BE2C (cell line): Measurements from ENCODE around the gene CAMSAP1.

ENCODE experiments used
- DNase-seq: peaks from one replicate; pipeline ENCODE4 v3.0.0-alpha.2; 2020
- H3K27me3 ChIP-seq: fragments of 250-450 bp; sonication (Bioruptor Pico); 2 replicates; pipeline ENCODE4 v1.5.1; 2020; ENCODE audit warnings: mild to moderate bottlenecking
- H3K36me3 ChIP-seq: fragments of 250-450 bp; sonication (Bioruptor Pico); 2 replicates; pipeline ENCODE4 v1.5.1; 2020; ENCODE audit warnings: mild to moderate bottlenecking
- H3K4me1 ChIP-seq: fragments of 250-450 bp; sonication (Bioruptor Pico); 2 replicates; pipeline ENCODE4 v1.5.1; 2020
- H3K4me3 ChIP-seq: 2 replicates; pipeline ENCODE4 v1.5.1; 2011; ENCODE audit warnings: low read depth, low read length
- H3K9me3 ChIP-seq: fragments of 250-450 bp; sonication (Bioruptor Pico); 2 replicates; pipeline ENCODE4 v1.5.1; 2020
- TF ChIP-seq, protein P1 (sequence below): IDR thresholded peaks from 2 replicates; pipeline ENCODE4 v1.5.1; 2012; ENCODE audit warnings: mild to moderate bottlenecking, low read depth, low read length

CAMSAP1 gene

DNA sequence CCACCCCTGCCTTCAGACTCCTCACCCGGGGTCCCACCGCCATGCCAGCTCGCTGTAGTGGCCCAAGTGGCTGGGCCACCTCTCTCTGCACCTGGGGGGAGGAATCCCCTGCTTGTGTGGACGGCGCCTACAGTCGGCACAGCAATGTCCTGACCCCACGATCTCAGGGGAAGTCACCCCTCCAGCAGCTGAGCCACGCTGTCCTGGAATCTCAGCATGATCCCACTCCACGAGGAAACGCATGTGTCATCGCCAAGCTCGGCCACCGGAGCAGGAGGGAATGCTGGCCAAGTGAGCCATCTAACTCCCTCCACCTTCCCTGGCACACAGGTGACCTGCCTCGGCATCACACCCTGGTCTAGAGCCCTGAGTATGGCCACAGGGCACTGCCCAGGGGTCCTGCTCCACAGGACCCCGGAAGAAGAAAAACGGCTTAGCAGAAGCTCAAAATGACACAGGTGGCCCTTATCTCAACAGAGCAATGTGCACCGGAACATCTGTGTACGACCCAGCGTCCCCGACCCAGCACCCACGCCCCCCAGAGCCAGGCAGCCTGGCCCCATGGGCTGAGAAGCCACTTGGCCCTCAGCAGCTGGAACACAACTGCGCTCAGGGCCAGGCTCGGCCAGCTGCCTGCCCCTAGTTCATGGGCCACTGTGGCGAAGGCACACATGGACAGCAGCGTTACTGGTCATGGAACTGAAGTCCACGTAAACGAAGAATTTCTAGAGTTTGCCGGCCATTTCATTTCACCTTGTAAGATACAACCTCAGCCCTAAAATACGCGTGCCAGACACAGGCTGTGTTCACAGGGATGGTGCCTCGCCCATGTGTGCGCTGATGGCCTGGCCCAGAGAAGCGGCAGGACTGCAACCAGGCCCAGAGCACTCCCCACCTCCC, 23.4 kb upstream of the CAMSAP1 start:
- TF ChIP-seq, protein P1, sequence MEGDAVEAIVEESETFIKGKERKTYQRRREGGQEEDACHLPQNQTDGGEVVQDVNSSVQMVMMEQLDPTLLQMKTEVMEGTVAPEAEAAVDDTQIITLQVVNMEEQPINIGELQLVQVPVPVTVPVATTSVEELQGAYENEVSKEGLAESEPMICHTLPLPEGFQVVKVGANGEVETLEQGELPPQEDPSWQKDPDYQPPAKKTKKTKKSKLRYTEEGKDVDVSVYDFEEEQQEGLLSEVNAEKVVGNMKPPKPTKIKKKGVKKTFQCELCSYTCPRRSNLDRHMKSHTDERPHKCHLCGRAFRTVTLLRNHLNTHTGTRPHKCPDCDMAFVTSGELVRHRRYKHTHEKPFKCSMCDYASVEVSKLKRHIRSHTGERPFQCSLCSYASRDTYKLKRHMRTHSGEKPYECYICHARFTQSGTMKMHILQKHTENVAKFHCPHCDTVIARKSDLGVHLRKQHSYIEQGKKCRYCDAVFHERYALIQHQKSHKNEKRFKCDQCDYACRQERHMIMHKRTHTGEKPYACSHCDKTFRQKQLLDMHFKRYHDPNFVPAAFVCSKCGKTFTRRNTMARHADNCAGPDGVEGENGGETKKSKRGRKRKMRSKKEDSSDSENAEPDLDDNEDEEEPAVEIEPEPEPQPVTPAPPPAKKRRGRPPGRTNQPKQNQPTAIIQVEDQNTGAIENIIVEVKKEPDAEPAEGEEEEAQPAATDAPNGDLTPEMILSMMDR: no peak
- peaks cover 34% of the 10 kb centered on the region for H3K36me3 ChIP-seq
- no peak overlapping the region for H3K4me3 ChIP-seq
- H3K9me3 ChIP-seq: no peaks in the 10 kb centered on the region
- no peaks in the 10 kb centered on the region for H3K4me1 ChIP-seq
- no peaks in the 10 kb centered on the region for H3K27me3 ChIP-seq
- no peak for DNase-seq

DNA sequence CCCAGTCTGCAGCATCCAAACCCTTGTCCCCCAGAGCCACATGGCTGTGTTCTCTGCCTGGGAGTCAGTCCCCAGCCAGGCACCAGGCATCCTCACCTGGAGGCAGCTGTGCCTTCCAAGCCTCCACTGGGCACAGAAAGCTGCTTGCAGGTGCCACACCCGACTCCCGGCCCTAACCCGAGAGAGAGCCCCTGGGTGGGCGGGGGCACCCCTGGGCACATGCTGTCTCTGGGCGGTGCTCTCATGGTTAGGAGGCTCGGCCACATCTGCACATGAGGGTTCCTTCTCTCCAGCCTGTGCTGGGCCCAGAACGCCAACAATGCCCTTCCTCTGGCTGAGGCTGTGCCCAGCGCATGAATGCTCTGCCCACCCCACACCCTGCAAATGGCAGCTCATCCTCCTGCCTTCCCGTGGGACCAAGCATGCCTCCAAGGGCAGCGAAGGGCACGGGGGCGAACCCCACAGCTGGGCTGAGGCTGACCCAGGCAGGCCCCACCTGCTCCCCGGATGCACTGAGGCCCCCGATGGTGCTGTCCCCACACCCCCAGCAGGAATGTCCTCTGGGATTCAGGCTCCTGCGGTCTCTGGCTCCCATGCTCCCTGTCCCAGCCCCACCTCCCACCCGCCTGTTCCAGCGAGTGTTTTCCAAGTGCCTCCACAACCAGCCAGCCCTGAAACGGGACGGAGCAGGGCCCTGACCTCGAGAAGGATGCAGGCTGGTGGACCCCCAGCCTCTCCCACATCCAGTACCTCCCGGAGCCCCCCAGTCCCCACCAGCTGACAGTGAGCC, 22.5 kb upstream of the CAMSAP1 start:
- TF ChIP-seq, protein P1: no peak
- Histone ChIP-seq H3K9me3 (no peaks in the 10 kb centered on the region), H3K36me3 (peaks cover 28% of the 10 kb centered on the region)

DNA sequence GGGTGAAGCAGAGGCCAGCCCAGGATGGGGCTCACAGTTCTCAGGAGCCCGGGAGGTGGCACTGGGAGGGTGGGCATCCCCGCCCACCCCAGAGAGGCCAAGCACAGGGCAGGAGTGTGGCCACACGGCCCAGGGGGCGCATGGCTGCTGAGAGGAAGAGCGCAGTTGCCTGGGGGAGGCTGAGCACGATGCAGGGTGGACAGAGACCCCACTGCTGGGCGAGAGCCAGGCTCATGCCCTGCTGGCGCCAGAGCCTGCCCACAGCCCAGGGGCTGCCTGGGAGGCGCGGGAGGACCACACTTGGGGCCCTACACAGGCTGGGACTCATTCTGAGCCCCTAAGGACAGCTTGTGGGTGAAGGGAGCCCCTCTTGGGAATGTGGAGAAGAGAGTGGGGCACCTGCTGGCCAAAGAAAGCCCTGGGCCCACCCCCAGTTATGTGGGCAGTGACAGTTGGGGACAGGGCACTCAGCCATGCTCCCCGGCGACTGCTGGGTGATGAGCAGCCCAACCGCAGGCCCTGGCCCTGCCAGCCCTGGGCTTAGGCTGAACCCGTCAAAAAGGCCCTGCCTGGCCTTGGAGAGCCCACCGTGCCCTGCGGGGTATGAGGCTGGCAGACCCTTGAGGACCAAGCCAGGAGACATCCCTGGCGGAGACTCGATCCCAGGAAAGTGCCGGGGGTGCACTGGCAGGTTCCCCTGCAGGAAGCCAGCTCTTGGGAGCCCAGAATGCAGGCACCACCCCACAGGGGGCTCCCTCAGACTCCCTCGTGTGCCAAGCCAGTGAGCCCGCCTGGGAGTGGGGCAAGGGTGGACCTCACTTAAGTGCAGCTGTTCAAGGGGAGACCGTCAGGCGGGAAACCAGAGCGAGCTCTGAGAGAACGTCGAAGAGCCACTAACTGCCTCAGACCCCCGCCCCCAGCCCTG, 21.6 kb upstream of the CAMSAP1 start:
- Histone ChIP-seq H3K27me3 (no peaks in the 10 kb centered on the region), H3K4me3 (no peak overlapping the region), H3K36me3 (peaks cover 25% of the 10 kb centered on the region), H3K9me3 (no peaks in the 10 kb centered on the region), H3K4me1 (no peaks in the 10 kb centered on the region)
- no peak for DNase-seq
- TF ChIP-seq, protein P1: no peak

More for the DNA sequence above, 22.5 kb upstream of the CAMSAP1 start:
- Histone ChIP-seq H3K4me1 (no peaks in the 10 kb centered on the region), H3K27me3 (no peaks in the 10 kb centered on the region), H3K4me3 (no peak overlapping the region)
- DNase-seq: no peak

DNA sequence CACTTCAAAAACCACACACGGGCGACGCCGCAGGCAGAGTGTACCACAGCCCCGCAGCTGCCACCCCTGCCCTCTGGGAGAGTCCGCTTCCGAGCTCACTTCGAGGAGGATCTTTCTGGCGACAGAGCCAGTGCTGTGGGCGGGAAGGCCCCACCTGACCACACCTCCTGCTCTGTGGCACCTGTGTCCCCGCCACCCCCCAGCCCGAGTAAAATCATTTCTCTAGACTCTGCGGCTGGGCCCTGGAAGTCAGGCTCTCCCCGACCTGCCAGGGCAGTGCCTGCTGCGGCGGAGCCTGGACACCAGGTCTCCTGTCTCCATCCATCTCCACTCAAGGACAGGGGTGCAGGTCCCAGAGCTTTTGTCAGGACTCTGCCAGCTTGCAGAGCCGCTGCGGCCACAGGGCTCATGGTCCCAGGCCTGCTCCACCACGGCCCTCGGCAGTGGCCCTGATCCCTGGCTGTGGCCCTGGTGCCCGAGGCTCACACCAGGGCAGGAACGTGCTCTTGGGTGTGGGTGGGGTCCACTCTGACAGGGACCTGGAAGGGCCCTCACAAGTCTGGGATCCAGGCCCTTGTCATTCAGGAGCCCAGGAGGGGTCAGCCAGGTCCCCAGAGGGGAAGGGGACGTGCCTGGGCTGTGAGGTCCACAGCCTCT, 20.9 kb upstream of the CAMSAP1 start:
- H3K4me1 ChIP-seq: no peaks in the 10 kb centered on the region
- H3K27me3 ChIP-seq: no peaks in the 10 kb centered on the region
- TF ChIP-seq, protein P1: no peak
- no peak for DNase-seq
- H3K36me3 ChIP-seq: peaks cover 17% of the 10 kb centered on the region
- no peaks in the 10 kb centered on the region for H3K9me3 ChIP-seq
- H3K4me3 ChIP-seq: no peak overlapping the region

DNA sequence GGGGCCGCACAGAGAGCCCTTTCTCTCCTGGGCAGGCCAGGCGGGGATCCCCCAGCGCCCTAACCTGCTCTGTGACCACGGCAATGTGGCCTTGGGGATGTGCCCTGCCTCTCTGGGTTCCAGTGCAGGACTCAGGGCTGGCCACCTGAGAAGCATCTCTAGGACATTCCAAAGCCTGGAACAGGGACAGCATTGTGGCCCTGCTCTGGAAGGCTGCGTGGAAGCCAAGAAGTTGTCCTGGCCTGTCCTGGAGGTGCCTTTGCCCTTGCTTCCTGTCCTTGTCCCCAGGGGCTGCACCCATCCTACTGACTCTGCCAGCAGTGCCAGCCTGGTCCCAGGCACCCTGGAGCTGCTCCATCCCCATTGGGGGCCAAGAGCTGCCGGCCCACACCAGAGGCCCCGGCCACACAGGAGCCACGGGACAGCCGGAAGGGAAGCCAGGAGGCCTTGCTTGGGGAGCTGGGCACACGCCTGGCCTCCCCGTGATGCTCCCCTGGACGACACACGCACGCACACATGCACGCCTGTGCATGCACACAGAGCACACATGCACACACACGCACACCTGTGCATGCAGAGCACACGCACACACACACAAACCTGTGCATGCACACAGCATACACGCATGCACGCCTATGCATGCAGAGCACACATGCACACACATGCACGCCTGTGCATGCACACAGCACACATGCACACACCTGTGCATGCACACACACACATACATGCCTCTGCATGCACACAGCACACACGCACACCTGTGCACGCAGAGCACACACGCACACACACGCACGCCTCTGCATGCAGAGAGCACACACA, 20.1 kb upstream of the CAMSAP1 start:
- Histone ChIP-seq H3K4me1 (no peaks in the 10 kb centered on the region), H3K9me3 (no peaks in the 10 kb centered on the region), H3K36me3 (peaks cover 9% of the 10 kb centered on the region), H3K4me3 (no peak overlapping the region), H3K27me3 (no peaks in the 10 kb centered on the region)
- TF ChIP-seq, protein P1: no peak
- no peak for DNase-seq
